GM12878 (cell line): ENCODE data around the gene CHMP4A. TPM values are rescaled to one million over a fixed set of nuclear protein-coding genes. Genes with fewer than 3 reads are reported as not detected.

Experiments
- ATAC-seq: fragments of 200-7000 bp; cut with Tn5 transposase; 3 replicates; pipeline ENCODE4 v1.9.1; 2020; ENCODE audit warnings: mild to moderate bottlenecking, moderate library complexity
- BruUV-seq: library from RNA; stranded (reverse); fragments of 400-500 nt; replicated peaks from 2 replicates; lab custom pipeline; 2021; lab: Mats Ljungman, UMichigan
- CTCF ChIA-PET: fragments of 300-600 bp; sonication (Branson Sonifier 250); formaldehyde crosslinking; extraction: SDS; loops from one replicate; lab custom pipeline; 2021; ENCODE audit warnings: inconsistent platforms; lab: Yijun Ruan, JAX
- POLR2A ChIA-PET: fragments of 350-600 bp; formaldehyde crosslinking; extraction: SDS; loops from one replicate; lab custom pipeline; 2021; ENCODE audit warnings: inconsistent platforms; lab: Charles Lee
- RAD21 ChIA-PET: fragments of 300-600 bp; sonication (Branson Sonifier 250); formaldehyde crosslinking; loops from one replicate; lab custom pipeline; 2023; ENCODE audit warnings: antibody characterized with exemption; ENCODE audit not compliant: unreplicated experiment; lab: Charles Lee
- SMC1A ChIA-PET: fragments of 300-600 bp; sonication (Branson Sonifier 250); formaldehyde crosslinking; loops from one replicate; lab custom pipeline; 2023; ENCODE audit not compliant: unreplicated experiment, uncharacterized antibody; lab: Charles Lee
- DNase-seq: peaks from one replicate; pipeline ENCODE4 v3.0.0-alpha.2; 2011; ENCODE audit warnings: low read depth, low spot score
- FAIRE-seq: peaks from 3 replicates; lab custom pipeline; 2011; peaks lifted over from hg19 to GRCh38; lab: Jason Lieb, UNC
- H2AFZ ChIP-seq: 2 replicates; pipeline ENCODE4 v1.6.0; 2011; ENCODE audit warnings: low read depth, low read length, control low read depth; ENCODE audit not compliant: control insufficient read depth
- H3K27ac ChIP-seq: 2 replicates; pipeline ENCODE4 v1.5.1; 2011; ENCODE audit warnings: control low read depth; ENCODE audit not compliant: control insufficient read depth, insufficient read depth
- H3K27me3 ChIP-seq, 2 experiments: replicated peaks in 1 of 2; 2 replicates each; pipeline versions ENCODE4 v1.6.0 to v1.6.1; 2011; ENCODE audit warnings: low read length in 1 of 2; ENCODE audit not compliant: control insufficient read depth in 2 of 2, insufficient read depth in 2 of 2
- H3K36me3 ChIP-seq, 2 experiments: 2 replicates each; pipeline ENCODE4 v1.5.1; 2011; ENCODE audit warnings: low read length in 1 of 2; ENCODE audit not compliant: control insufficient read depth in 2 of 2, insufficient read depth in 2 of 2
- H3K4me1 ChIP-seq: 2 replicates; pipeline ENCODE4 v1.6.1; 2011; ENCODE audit warnings: mild to moderate bottlenecking, low read length, moderate library complexity, mixed read lengths; ENCODE audit not compliant: control insufficient read depth, insufficient read depth
- H3K4me2 ChIP-seq: 2 replicates; pipeline ENCODE4 v1.6.0; 2011; ENCODE audit warnings: control low read depth; ENCODE audit not compliant: control insufficient read depth, insufficient read depth
- H3K4me3 ChIP-seq: fragments of 200-600 bp; sonication (generic); 2 replicates; pipeline ENCODE4 v1.5.1; 2016
- H3K79me2 ChIP-seq: 2 replicates; pipeline ENCODE4 v1.6.0; 2011; ENCODE audit warnings: low read length; ENCODE audit not compliant: control insufficient read depth, insufficient read depth
- H3K9ac ChIP-seq: 2 replicates; pipeline ENCODE4 v1.8.0; 2011; ENCODE audit warnings: low read length, control low read depth, mixed read lengths; ENCODE audit not compliant: control insufficient read depth, insufficient read depth
- H3K9me3 ChIP-seq: replicated peaks from 3 replicates; pipeline ENCODE4 v1.5.1; 2011; ENCODE audit warnings: mild to moderate bottlenecking, low read length; ENCODE audit not compliant: control insufficient read depth, insufficient read depth
- H4K20me1 ChIP-seq: 2 replicates; pipeline ENCODE4 v1.6.0; 2011; ENCODE audit not compliant: control insufficient read depth, insufficient read depth
- BHLHE40 ChIP-seq, 2 experiments: fragments of 450-650 bp in 1 of 2; IDR thresholded peaks; 2 replicates each; pipeline ENCODE4 v1.6.1; 2011 to 2017; ENCODE audit warnings: low read depth in 2 of 2, borderline replicate concordance in 1 of 2, improper control_type of control experiment in 1 of 2, low read length in 1 of 2, mild to moderate bottlenecking in 1 of 2
- HDAC6 ChIP-seq: fragments of 200-600 bp; sonication (generic); IDR thresholded peaks from one replicate; pipeline ENCODE4 v1.8.0; 2017; ENCODE audit warnings: antibody characterized with exemption; ENCODE audit not compliant: unreplicated experiment
- KDM1A ChIP-seq: fragments of 200-600 bp; sonication (generic); IDR thresholded peaks from 2 replicates; pipeline ENCODE4 v1.6.1; 2016; ENCODE audit warnings: borderline replicate concordance
- RUNX3 ChIP-seq: IDR thresholded peaks from 2 replicates; pipeline ENCODE4 v1.6.1; 2012; ENCODE audit warnings: low read length, inconsistent platforms
- WGBS: methylation state at CpG from one replicate; pipeline ENCODE4 v1.1.6; 2016; ENCODE audit warnings: low lambda C conversion rate; ENCODE audit not compliant: insufficient replicate concordance, insufficient coverage; ENCODE audit errors: missing lambda C conversion rate; 5-methylcytosine and 5-hydroxymethylcytosine counted together
- in situ Hi-C: fragments of 300-500 bp; cut with MboI; formaldehyde crosslinking; loops from 9 replicates; pipeline ENCODE4 v1.14.3; 2018; ENCODE audit warnings: mixed read lengths
- intact Hi-C: fragments of 100-400 bp; cut with micrococcal nuclease; formaldehyde crosslinking; loops from one replicate; pipeline ENCODE4 v1.14.2; 2022; ENCODE audit not compliant: unreplicated experiment
- polyA plus RNA-seq, 11 experiments: library from polyadenylated mRNA; depleted of rRNA in 4 of 11; unstranded in 6 of 11; stranded (reverse) in 5 of 11; fragments of >200 nt; fragmentation: Nextera tagmentation in 4 of 11; fragmentation: Illumina TruSeq in 1 of 11; extraction: Ambion mirVana in 4 of 11; extraction: Trizol in 1 of 11; gene quantifications; 1 replicate in 1 of 11; 2 replicates in 10 of 11; pipeline versions ENCODE4 v1.2.1 to v1.2.3, GENCODE V29; 2011 to 2016; ENCODE audit warnings: inconsistent platforms in 2 of 11, missing spikeins in 2 of 11, low read depth in 1 of 11
- total RNA-seq, 4 experiments: library from RNA; depleted of rRNA in 3 of 4; stranded (reverse); fragments of >200 nt in 3 of 4; fragmentation: Illumina TruSeq in 1 of 4; extraction: Trizol in 1 of 4; gene quantifications; 2 replicates each; pipeline versions ENCODE4 v1.2.1 to v1.2.3, GENCODE V29; 2013 to 2021
- TF ChIP-seq, protein P1 (sequence below): fragments of 450-650 bp; IDR thresholded peaks from 2 replicates; pipeline ENCODE4 v1.6.1; 2017; ENCODE audit warnings: mild to moderate bottlenecking

The CHMP4A gene
- total and polyA plus RNA-seq, 10 of the 15 experiments (the other 5 are each of a cell fraction or from before 2014, with no cell fraction given), result 35.5 to 151 (median 84.7) TPM

DNA sequence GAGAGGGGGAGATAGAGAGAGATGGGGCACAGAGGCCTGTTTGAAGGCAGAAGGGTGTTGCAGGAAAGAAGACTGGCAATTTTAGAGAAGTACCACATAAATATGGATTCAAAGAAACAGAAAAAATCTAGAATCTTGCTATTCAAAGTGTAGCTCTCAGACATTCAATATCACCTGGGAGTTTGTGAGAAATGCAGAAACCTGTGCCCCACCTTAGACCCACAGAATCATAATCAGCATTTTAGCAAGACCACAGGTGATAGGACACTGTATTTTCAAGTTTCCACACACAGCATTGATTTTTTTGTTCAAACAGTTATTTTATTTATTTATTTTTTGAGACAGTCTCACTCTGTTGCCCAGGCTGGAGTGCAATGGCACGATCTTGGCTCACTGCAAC lies 15.6 kb upstream of the CHMP4A start:
- peaks cover 32% of the 10 kb centered on the region for H3K79me2 ChIP-seq
- H3K4me3 ChIP-seq, result no peak overlapping the region
- no peak overlapping the region for H3K27ac ChIP-seq
- H3K9ac ChIP-seq, result no peak overlapping the region
- H2AFZ ChIP-seq, result no peak overlapping the region
- no peaks in the 10 kb centered on the region; a peak in 1 of 4 replicates for H3K36me3 ChIP-seq
- intact Hi-C loops (no loop called here), in situ Hi-C loops (no loop called here)
- H3K27me3 ChIP-seq, result no peaks in the 10 kb centered on the region
- peaks cover 11% of the 10 kb centered on the region for H3K4me1 ChIP-seq
- DNase-seq (no peak), ATAC-seq (no peak), FAIRE-seq (no peak)
- no TSS peak for BruUV-seq
- H3K4me2 ChIP-seq, result no peak overlapping the region
- ChIA-PET RAD21 (interaction anchor here (2.2 kb wide), 1 partner anchor 13 kb away, joined by 9 read pairs; the partner anchor contains the start of gene MDP1), POLR2A (interaction anchor here (0.6 to 1.3 kb wide), 6 partner anchors 9 to 56 kb away, joined by 3 to 5 read pairs (median 4); partner anchors contain the start of genes MDP1, TGM1 and TINF2), SMC1A (interaction anchor here (0.7 to 1.8 kb wide), 4 partner anchors 9 to 583 kb away, joined by 3 to 6 read pairs (median 4); no protein-coding TSS in a partner anchor), CTCF (interaction anchor here (0.6 to 2.7 kb wide), 8 partner anchors 9 to 221 kb away, joined by 3 to 14 read pairs (median 4); partner anchors contain the start of genes CIDEB, MDP1 and TINF2)
- no peaks in the 10 kb centered on the region for H3K9me3 ChIP-seq
- TF ChIP-seq KDM1A, result no peak
- TF ChIP-seq, protein P1, sequence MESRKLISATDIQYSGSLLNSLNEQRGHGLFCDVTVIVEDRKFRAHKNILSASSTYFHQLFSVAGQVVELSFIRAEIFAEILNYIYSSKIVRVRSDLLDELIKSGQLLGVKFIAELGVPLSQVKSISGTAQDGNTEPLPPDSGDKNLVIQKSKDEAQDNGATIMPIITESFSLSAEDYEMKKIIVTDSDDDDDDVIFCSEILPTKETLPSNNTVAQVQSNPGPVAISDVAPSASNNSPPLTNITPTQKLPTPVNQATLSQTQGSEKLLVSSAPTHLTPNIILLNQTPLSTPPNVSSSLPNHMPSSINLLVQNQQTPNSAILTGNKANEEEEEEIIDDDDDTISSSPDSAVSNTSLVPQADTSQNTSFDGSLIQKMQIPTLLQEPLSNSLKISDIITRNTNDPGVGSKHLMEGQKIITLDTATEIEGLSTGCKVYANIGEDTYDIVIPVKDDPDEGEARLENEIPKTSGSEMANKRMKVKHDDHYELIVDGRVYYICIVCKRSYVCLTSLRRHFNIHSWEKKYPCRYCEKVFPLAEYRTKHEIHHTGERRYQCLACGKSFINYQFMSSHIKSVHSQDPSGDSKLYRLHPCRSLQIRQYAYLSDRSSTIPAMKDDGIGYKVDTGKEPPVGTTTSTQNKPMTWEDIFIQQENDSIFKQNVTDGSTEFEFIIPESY, result no peak
- TF ChIP-seq BHLHE40 (IDR thresholded peaks at IDR 0.05; ENCODE audit: borderline replicate concordance in 1 of 2, low read depth in 2 of 2, low read length in 1 of 2), result no peak
- no peak for TF ChIP-seq HDAC6
- no peak for TF ChIP-seq RUNX3
- WGBS, result 0% methylated on average over 1 of the region's 1 CpG
- H4K20me1 ChIP-seq, result no peaks in the 10 kb centered on the region
